K562 (cell line): ENCODE results near the gene ATP1A3. TPM values are rescaled to one million over a fixed set of nuclear protein-coding genes. Genes with fewer than 3 reads are reported as not detected.
A peak's percentile ranks its signal among the peaks of the same experiment; 100 is the strongest.

Experiments used
- ARID2 ChIP-seq: fragments of 450-650 bp; IDR thresholded peaks from 2 replicates; pipeline ENCODE4 v1.6.1; 2017; ENCODE audit warnings: antibody characterized with exemption, mild to moderate bottlenecking
- ARID3A ChIP-seq: IDR thresholded peaks from 2 replicates; pipeline ENCODE4 v1.6.1; 2012; ENCODE audit warnings: low read depth, low read length, improper control_type of control experiment, borderline replicate concordance
- DNMT1 ChIP-seq: fragments of 450-650 bp; IDR thresholded peaks from 2 replicates; pipeline ENCODE4 v1.6.1; 2016; ENCODE audit warnings: antibody characterized with exemption, mild to moderate bottlenecking
- EP400 ChIP-seq: fragments of 450-650 bp; IDR thresholded peaks from 2 replicates; pipeline ENCODE4 v1.6.1; 2017; ENCODE audit warnings: antibody characterized with exemption, mild to moderate bottlenecking, moderate library complexity
- HCFC1 ChIP-seq: IDR thresholded peaks from 2 replicates; pipeline ENCODE4 v1.6.1; 2012; ENCODE audit warnings: low read depth, low read length, improper control_type of control experiment
- IFI16 ChIP-seq: fragments of 250-450 bp; sonication (Bioruptor Pico); IDR thresholded peaks from 2 replicates; pipeline ENCODE4 v2.1.2; 2022; ENCODE audit warnings: mild to moderate bottlenecking, inconsistent platforms
- L3MBTL2 ChIP-seq: fragments of 450-650 bp; IDR thresholded peaks from 2 replicates; pipeline ENCODE4 v1.6.1; 2016; ENCODE audit warnings: mild to moderate bottlenecking, moderate library complexity
- LARP7 ChIP-seq: fragments of 450-650 bp; IDR thresholded peaks from 2 replicates; pipeline ENCODE4 v1.6.1; 2016
- MTA1 ChIP-seq: fragments of 450-650 bp; IDR thresholded peaks from 2 replicates; pipeline ENCODE4 v1.6.1; 2017; ENCODE audit warnings: borderline replicate concordance
- NR1H2 ChIP-seq: sonication (generic); formaldehyde crosslinking; IDR thresholded peaks from 2 replicates; pipeline ENCODE4 v1.4.0; 2020; ENCODE audit warnings: mild to moderate bottlenecking, missing genetic modification reagents
- SAFB ChIP-seq: fragments of 200-400 bp; formaldehyde crosslinking; IDR thresholded peaks from 2 replicates; pipeline ENCODE4 v1.6.1; 2017; ENCODE audit warnings: low read depth, low read length, borderline replicate concordance
- SRF ChIP-seq, 2 experiments: fragments of 250-450, 450-650 bp in 1 of 2; sonication (Bioruptor Pico) in 1 of 2; sonication (generic) in 1 of 2; formaldehyde crosslinking; IDR thresholded peaks; 2 replicates each; pipeline versions ENCODE4 v1.5.0 to v1.5.1; 2020 to 2022; ENCODE audit warnings: mild to moderate bottlenecking in 1 of 2, missing genetic modification reagents in 1 of 2
- TRIM25 ChIP-seq: fragments of 450-650 bp; IDR thresholded peaks from 2 replicates; pipeline ENCODE4 v1.7.0; 2016; ENCODE audit warnings: borderline replicate concordance
- U2AF2 ChIP-seq: fragments of 200-400 bp; formaldehyde crosslinking; optimal IDR thresholded peaks from 2 replicates; pipeline ENCODE3; 2017; ENCODE audit warnings: low read depth, mild to moderate bottlenecking, low read length
- ZBED1 ChIP-seq: IDR thresholded peaks from 2 replicates; pipeline ENCODE4 v1.6.1; 2014
- ZFX ChIP-seq: sonication (generic); formaldehyde crosslinking; IDR thresholded peaks from 2 replicates; pipeline ENCODE4 v1.8.0; 2022; ENCODE audit warnings: mild to moderate bottlenecking, missing genetic modification reagents, moderate library complexity
- ZNF140 ChIP-seq: fragments of 250-450 bp; sonication (Bioruptor Pico); IDR thresholded peaks from 2 replicates; pipeline ENCODE4 v1.8.0; 2021; ENCODE audit warnings: moderate library complexity, mild to moderate bottlenecking, inconsistent platforms
- ZNF143 ChIP-seq: sonication (generic); formaldehyde crosslinking; IDR thresholded peaks from 2 replicates; pipeline ENCODE4 v1.9.0; 2022; ENCODE audit warnings: mild to moderate bottlenecking, missing genetic modification reagents
- ZNF639 ChIP-seq, 2 experiments: fragments of 200-800 bp in 1 of 2; sonication (Bioruptor generic) in 1 of 2; sonication (generic) in 1 of 2; formaldehyde crosslinking in 1 of 2; IDR thresholded peaks in 1 of 2; conservative IDR thresholded peaks in 1 of 2; 2 replicates each; pipeline versions ENCODE4 v1.5.0 to v1.6.1; 2016 to 2020; ENCODE audit warnings: missing compliant biosample characterization in 1 of 2, missing genetic modification characterization in 1 of 2, missing genetic modification reagents in 1 of 2
- ZNF668 ChIP-seq: fragments of 250-450 bp; sonication (Bioruptor Pico); IDR thresholded peaks from 2 replicates; pipeline ENCODE4 v1.8.0; 2022; ENCODE audit warnings: mild to moderate bottlenecking, inconsistent platforms
- polyA plus RNA-seq, 8 experiments: library from polyadenylated mRNA; depleted of rRNA in 4 of 8; stranded (reverse) in 5 of 8; unstranded in 3 of 8; fragments of >200 nt; fragmentation: Nextera tagmentation in 2 of 8; fragmentation: Illumina TruSeq in 1 of 8; extraction: Ambion mirVana in 2 of 8; extraction: Trizol in 1 of 8; gene quantifications; 2 replicates each; pipeline versions ENCODE4 v1.2.1 to v1.2.3, GENCODE V29; 2011 to 2014; ENCODE audit warnings: inconsistent platforms in 1 of 8, missing spikeins in 1 of 8
- total RNA-seq, 7 experiments: library from RNA; depleted of rRNA in 6 of 7; stranded (reverse); fragments of >200 nt in 6 of 7; fragmentation: Illumina TruSeq in 2 of 7; extraction: Trizol in 2 of 7; gene quantifications; 2 replicates each; pipeline versions ENCODE4 v1.2.1 to v1.2.3, GENCODE V29; 2011 to 2021; ENCODE audit warnings: low replicate concordance in 1 of 7
- TF ChIP-seq, protein P1 (sequence below): sonication (generic); formaldehyde crosslinking; IDR thresholded peaks from 2 replicates; pipeline ENCODE4 v1.8.0; 2022; ENCODE audit warnings: missing genetic modification reagents, mild to moderate bottlenecking, borderline replicate concordance

ATP1A3 gene
- total and polyA plus RNA-seq, 9 of the 15 experiments (the other 6 are each of a cell fraction or from before 2014, with no cell fraction given), result 0.03 to 1.0 (median 0.17) TPM; not detected in 3

GRCh38 chr19:41930322-41930722 is 63.7 kb downstream of the ATP1A3 start (continued):
- TF ChIP-seq LARP7, result no peak
- no peak; the same call in 1 of the 2 replicates for TF ChIP-seq L3MBTL2
- no peak for TF ChIP-seq ZNF140 (CRISPR knock-in tag)
- TF ChIP-seq SRF (CRISPR knock-in tag; IDR thresholded peaks at IDR 0.05), result 0 out of 4 replicates have a peak, but pooled peaks of 1 of the 2 experiments have one; percentile 57
- no peak for TF ChIP-seq ARID3A
- TF ChIP-seq ZNF143 (CRISPR knock-in tag), result no peak
- TF ChIP-seq SAFB, result no peak
- TF ChIP-seq TRIM25, result no peak
- TF ChIP-seq U2AF2, result no peak
- no peak for TF ChIP-seq MTA1
- no peak for TF ChIP-seq ZNF668
- no peak for TF ChIP-seq ARID2
- TF ChIP-seq ZNF639 (CRISPR knock-in tag; conservative IDR thresholded peaks at IDR 0.05 in 1 of 2, IDR thresholded peaks at IDR 0.05 in 1 of 2), result no peak
- no peak for TF ChIP-seq NR1H2 (CRISPR knock-in tag)
- TF ChIP-seq DNMT1, result no peak
- no peak for TF ChIP-seq IFI16 (CRISPR knock-in tag)
- TF ChIP-seq EP400, result no peak; the same call in none of the 2 replicates
- no peak for TF ChIP-seq ZFX
- TF ChIP-seq, protein P1, sequence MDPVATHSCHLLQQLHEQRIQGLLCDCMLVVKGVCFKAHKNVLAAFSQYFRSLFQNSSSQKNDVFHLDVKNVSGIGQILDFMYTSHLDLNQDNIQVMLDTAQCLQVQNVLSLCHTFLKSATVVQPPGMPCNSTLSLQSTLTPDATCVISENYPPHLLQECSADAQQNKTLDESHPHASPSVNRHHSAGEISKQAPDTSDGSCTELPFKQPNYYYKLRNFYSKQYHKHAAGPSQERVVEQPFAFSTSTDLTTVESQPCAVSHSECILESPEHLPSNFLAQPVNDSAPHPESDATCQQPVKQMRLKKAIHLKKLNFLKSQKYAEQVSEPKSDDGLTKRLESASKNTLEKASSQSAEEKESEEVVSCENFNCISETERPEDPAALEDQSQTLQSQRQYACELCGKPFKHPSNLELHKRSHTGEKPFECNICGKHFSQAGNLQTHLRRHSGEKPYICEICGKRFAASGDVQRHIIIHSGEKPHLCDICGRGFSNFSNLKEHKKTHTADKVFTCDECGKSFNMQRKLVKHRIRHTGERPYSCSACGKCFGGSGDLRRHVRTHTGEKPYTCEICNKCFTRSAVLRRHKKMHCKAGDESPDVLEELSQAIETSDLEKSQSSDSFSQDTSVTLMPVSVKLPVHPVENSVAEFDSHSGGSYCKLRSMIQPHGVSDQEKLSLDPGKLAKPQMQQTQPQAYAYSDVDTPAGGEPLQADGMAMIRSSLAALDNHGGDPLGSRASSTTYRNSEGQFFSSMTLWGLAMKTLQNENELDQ, result no peak
- TF ChIP-seq HCFC1, result no peak
- no peak for TF ChIP-seq ZBED1
